Activated CD8-positive, alpha-beta memory T cell treated with anti-CD3 and anti-CD28 coated beads, Interleukin-2, amount 50 U/mL, for 1 hour (primary cell): Measurements from ENCODE around the gene DNAJC17.

Experiments used
- DNase-seq: peaks from one replicate; pipeline ENCODE4 v3.0.0-alpha.2; 2020; ENCODE audit errors: extremely low read depth

DNAJC17 gene

GRCh38 chr15:40789999-40790398 lies 17.3 kb downstream of the DNAJC17 start:
- DNase-seq: no peak

GRCh38 chr15:40789119-40789518 lies 18.2 kb downstream of the DNAJC17 start:
- no peak for DNase-seq

DNA sequence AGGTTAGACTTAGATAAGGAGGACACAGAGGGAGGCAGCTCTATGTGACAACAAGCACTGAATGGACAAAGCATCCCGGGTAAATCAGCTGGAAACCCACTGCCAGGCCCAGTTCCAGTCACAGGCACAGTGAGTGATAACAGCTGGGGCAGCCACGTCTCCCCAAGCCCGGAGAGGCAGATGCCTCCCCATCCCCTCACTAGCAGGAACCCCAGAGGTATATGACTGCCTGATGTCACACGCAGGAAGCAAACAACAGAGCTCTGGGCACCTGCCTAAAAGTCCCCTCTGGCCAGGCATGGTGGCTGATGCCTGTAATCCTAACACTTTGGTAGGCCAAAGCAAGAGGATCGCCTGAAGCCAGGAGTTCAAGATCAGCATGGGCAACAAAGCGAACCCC lies 19.3 kb downstream of the DNAJC17 start:
- DNase-seq: no peak

GRCh38 chr15:40787344-40787841 lies 19.9 kb downstream of the DNAJC17 start:
- DNase-seq: no peak

DNA sequence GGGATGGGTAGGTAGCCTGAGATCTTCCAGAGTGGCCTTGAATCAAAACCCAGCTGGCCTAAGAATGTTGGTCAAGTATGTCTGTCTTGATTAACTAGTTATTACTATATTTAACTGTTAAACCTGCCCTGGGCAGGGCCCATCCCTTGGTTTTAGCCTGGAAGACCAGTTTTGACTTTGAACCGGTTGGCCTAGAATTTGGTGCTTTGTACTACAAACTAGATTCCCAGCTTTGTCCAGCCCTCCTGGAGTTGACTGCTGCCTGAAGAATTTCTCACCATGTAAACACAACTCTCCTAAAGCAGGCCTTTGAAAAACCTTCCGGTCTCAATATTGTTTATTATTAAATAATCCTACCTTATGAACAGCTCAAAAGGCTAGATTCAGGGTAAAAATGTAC lies 21.5 kb downstream of the DNAJC17 start:
- DNase-seq: no peak

DNA sequence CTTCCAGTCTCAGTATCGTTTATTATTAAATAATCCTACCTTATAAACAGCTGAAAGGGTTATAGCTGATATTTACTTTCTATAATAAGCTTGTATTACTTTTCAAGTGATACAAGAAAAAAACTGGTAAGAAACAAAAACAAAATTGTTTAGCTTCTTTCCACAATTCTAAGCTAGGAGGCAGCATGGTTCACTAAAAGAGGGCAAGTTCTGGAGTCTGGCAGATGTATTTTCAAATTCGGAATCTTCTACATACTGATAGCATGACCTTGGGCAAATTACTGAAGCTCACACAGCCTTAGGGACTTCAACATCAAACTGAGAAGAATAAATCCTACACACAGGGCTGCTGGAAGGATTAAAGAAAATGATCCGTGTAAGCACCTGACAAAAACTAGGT lies 22.1 kb downstream of the DNAJC17 start:
- no peak for DNase-seq

- DNase-seq: no peak
Observed at GRCh38 chr15:40782609-40783227, 24.6 kb downstream of the DNAJC17 start.

DNA sequence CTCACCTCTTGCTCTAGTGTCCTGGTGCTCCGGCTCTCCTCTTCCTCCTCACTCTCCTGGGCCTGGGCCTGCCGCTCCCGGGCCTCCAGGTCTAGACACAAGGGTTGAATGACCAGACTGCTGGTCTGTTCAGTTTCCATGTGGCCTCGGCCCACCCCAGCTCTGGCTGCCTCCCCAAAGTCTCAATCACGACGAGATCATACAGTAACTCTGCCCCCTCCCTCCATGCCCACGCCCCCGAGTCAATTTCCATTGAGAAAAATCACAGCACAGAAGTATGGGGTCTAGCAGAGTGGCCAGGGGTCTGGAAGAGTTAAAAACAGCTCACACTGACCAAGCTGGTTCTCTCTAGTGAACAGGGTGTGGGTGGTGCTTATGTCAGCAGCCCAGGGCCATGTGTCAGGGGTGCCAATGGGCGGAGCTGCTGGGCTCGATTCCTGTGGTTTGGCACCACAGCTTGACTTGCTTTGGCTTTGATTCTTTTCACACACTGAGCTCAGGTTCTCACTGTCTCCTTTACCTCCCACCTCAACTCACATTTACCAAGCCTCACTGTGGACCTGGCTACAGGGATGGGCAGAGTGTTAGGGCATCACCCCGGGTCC lies 30.6 kb downstream of the DNAJC17 start:
- no peak for DNase-seq

DNA sequence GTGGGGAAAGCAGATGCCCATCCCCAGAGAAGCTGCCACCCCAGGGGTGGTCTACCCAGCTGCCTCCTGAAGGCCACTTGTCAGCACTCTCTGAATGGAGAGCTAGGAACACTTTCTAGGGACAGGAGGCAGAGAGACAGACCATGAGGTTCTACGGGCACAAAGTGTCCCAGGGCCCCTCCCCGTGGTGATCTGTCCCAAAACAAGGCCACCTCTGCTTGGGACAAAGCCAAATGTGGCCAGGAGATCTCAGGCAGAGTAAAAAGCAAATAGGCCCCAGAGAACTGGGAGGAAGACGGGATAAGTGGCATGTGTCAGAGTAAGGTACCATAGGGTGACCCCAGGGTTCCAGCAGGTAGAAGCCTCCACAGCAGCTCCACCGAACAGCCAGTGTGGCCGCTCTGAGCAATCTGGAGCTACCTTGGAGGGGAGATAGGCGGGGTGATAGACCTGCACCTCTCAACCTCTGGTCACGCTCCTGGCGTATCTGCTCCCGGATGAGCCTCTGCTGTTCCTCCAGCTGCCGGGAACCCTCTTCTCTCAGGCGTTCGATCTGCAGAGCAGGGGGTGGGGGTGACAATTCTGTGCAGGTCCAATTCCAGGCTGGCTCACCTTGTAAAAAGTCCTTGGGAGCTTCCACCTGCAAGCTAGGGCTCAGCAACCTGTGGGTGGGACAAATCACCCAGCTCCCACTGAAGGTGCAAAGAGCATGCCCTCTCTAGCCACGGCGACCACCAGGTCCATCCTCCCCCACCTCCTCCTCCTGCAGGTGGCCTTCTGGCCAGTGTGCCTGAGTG lies 31.3 kb downstream of the DNAJC17 start:
- no peak for DNase-seq

GRCh38 chr15:40775007-40775406 lies 32.3 kb downstream of the DNAJC17 start:
- no peak for DNase-seq

- no peak for DNase-seq
Observed at GRCh38 chr15:40773902-40774301, 33.4 kb downstream of the DNAJC17 start.

DNA sequence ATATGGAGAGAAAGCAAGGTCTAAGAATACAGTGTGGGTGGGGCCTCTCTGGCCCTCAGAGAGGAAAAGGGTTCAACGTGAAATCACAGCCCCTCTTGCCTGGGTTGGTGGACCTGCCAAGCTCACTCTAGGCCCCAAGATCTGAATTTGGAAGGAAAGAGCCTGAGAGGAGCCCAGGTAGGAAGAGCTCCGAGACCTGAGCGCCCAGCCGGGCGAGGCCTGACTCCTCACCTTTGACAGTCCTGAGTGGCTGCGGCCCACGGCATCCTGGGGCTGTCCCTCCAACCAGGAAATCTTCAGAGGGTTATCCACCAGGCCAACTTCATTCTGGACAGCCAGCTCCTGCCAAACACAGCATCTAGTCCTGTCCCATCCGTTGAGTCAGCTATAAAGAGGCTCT lies 33.8 kb downstream of the DNAJC17 start:
- DNase-seq: no peak

- no peak for DNase-seq
Observed at GRCh38 chr15:40772014-40772413, 35.3 kb downstream of the DNAJC17 start.

DNA sequence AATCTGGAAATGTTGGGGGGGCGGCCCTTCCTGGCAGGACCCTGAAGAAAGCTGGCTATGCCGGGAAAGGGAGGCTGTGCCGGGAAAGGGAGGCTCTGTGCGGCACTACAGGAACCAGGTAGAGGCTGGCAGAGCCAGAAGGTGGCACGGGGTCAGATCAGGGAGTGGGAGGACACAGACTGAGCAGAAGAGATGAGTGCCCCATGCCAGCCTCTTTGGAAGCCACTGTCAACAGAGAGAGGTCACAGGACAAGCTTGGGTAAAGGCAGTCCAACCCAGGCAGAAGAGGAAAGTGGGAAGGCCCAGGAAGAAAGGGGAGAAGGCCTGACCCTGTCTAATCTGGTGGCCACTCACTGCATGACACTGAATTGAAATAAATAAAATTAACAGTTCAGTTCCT lies 36.0 kb downstream of the DNAJC17 start:
- no peak for DNase-seq

DNA sequence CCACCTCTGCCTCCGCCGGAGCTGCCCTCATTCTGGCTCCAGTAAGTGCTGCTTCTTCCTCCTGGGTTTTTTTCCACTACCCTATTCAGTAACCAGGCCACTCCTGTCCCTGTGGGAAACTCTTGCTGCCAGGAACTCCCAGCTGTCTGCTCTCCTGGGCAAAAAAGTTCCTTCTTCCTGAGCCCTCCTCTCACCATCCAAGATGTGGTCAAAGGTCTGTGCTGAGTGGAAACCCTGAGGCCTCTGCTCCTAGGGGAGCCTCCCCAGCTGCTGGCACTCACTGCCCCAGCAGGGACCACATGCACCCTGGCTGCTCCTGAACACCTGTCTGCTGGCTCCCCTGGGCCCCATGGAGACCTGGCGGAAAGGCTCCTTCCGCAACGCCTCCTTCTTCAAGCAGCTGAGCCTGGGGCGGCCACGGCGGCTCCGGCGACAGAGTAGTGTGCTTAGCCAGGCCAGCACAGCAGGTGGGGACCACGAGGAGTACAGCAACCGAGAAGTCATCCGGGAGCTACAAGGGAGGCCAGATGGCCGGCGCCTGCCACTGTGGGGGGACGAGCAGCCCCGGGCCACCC lies 37.0 kb downstream of the DNAJC17 start:
- no peak for DNase-seq

DNA sequence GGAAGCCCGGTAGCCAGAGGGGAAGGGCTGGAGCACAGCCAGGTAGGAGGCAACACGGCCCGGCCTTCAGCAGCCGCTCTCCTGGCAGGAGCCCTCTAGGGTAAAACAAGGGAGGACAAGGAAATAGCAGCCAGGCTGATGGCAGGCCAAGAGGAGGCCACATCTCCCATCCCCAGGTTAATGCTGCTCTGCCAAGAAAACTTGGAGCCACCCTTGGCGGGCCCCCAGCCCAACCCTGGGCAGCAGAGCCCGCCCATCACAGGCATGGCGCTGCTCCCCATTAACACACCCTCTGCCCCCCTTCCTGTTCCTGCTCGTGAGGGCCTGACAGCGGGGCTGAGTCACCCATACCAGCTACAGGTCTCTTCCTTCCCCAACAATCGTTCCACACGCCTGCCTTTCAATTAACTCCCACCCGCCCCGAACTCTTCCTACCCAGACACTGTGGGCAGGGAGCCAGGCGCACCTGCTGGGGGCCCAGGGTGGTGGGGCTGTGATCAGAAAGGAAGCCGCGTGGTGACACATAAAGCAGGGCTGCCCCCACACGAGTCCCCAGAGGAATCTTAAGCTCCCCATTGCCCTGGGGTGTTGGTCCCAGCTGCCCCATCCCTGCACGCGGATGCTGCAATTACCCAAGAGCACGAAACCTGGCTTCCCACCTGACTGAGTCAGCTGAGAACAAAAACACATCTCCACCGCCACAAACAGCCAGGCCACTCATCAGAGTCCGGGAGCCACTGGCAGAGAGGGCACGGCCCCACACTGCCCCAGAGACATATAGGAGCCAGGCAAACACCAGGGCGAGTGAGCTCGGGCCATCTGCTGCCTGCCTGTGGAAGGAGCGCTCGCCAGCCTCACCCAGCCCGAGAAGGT lies 37.8 kb downstream of the DNAJC17 start, which contains the start of gene C15orf62:
Gene C15orf62, plus strand, starts transcription at position 707 of the 873 bp plus-strand sequence. CDS start 516 bp downstream, outside the sequence.
- peak; percentile 70 for DNase-seq

- no peak for DNase-seq
Observed at GRCh38 chr15:40768521-40769273, 38.6 kb downstream of the DNAJC17 start.

- DNase-seq: no peak
Observed at GRCh38 chr15:40767838-40768500, 39.3 kb downstream of the DNAJC17 start.

DNA sequence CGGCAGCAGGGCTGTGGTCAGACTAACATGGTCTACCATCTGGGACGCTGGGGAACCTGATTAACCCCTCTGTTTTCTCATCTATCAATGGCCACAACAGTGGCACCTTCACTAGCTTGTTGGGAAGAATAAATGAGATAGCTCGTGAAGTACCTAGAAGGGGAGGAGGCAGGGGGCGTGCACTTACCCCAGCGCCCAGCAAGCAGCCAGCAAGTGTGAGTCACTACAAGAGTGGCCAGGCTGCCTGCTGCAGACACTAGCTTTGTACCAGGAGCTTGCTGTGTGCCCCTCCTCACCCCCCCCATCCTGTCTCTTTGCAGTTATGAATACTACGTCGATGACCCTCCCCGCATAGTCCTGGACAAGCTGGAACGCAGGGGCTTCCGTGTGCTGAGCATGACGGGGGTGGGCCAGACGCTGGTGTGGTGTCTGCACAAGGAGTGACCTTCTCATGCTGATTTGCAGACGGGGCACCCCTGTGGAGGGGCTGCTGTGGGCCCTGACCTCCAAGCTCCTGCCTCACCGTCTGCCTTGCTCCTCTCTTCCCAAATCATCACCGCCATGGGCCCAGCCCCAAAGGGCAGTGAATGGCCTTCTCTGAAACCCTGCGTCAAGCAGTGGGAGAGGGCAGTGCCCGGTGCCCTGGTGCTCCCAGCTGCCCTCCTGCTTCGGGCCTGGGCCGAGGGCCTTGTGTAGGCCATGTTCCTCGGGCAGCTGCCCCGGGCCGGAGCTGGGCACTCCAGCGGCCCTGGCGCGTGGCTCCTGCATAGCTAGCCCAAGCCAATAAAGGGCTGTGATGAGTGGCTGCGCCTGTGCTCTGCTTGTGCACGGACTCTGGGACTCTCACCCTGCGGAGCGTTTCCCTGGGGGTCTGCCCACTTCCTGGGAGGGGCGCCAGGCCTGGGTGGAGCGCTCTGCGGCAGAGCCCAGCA lies 40.1 kb downstream of the DNAJC17 start:
- DNase-seq: no peak
